ENCODE results near the gene H2BW2. TPM values are rescaled to one million over a fixed set of nuclear protein-coding genes. Genes with fewer than 3 reads are reported as not detected.
"Not testable (repeated sequence)": the region's sequence is repeated elsewhere in the genome, so short reads cannot be mapped to it uniquely, and the experiment has no call there.

The H2BW2 gene
- total RNA-seq (not detected), polyA plus RNA-seq (not detected)

- Histone ChIP-seq H3K4me1 (ENCODE audit: insufficient read depth) (no peaks in the 10 kb centered on the region), H3K4me3 (ENCODE audit: low read depth, low read length) (no peak within 1 kb of the TSS), H3K27ac (ENCODE audit: low read depth) (no peak within 1 kb of the TSS), H3K36me3 (ENCODE audit: insufficient read depth) (no peaks in the 10 kb centered on the region)
- 92% methylated on average over 39 of the region's 39 CpGs for WGBS
- no peak for DNase-seq (ENCODE audit: extremely low spot score)
These were observed at the start of gene H2BW2 for GRCh38 chrX:104039689-104040505. TSS of gene H2BW2 (plus strand) at chrX:104039956. CDS start at chrX:104039995, 39 bp downstream.

- H3K4me3 ChIP-seq (ENCODE audit: low read depth, low read length), result no peak overlapping the region
- no peak for DNase-seq (ENCODE audit: extremely low spot score)
- H3K4me1 ChIP-seq (ENCODE audit: insufficient read depth), result no peaks in the 10 kb centered on the region
- no peaks in the 10 kb centered on the region for H3K36me3 ChIP-seq (ENCODE audit: insufficient read depth)
- H3K27ac ChIP-seq (ENCODE audit: low read depth), result no peak overlapping the region
- 56% methylated on average over 5 of the region's 5 CpGs for WGBS
These were observed 40.5 kb upstream of the H2BW2 start for GRCh38 chrX:103999234-103999633.

- Histone ChIP-seq H3K27ac (ENCODE audit: low read depth) (no peak overlapping the region), H3K36me3 (ENCODE audit: insufficient read depth) (no peaks in the 10 kb centered on the region), H3K4me1 (ENCODE audit: insufficient read depth) (no peaks in the 10 kb centered on the region), H3K4me3 (ENCODE audit: low read depth, low read length) (no peak overlapping the region)
- no peak for DNase-seq (ENCODE audit: extremely low spot score)
- 72% methylated on average over 5 of the region's 5 CpGs for WGBS
These were observed 30.9 kb upstream of the H2BW2 start for GRCh38 chrX:104008831-104009230.

GRCh38 chrX:104013158-104013557 is 26.6 kb upstream of the H2BW2 start:
- WGBS, result 96% methylated on average over 24 of the region's 24 CpGs

GRCh38 chrX:104013606-104014005 is 26.1 kb upstream of the H2BW2 start, which contains the start of gene H2BW1:
TSS of gene H2BW1 (minus strand) at chrX:104013708. CDS start at chrX:104013576, 132 bp downstream.
- Histone ChIP-seq H3K27ac (ENCODE audit: low read depth) (no peak within 1 kb of the TSS), H3K36me3 (ENCODE audit: insufficient read depth) (no peaks in the 10 kb centered on the region), H3K4me3 (ENCODE audit: low read depth, low read length) (no peak within 1 kb of the TSS), H3K4me1 (ENCODE audit: insufficient read depth) (no peaks in the 10 kb centered on the region)
- DNase-seq (ENCODE audit: extremely low spot score), result no peak
- WGBS, result 90% methylated on average over 20 of the region's 20 CpGs

More at GRCh38 chrX:104013158-104013557, 26.6 kb upstream of the H2BW2 start:
- no peaks in the 10 kb centered on the region for H3K36me3 ChIP-seq (ENCODE audit: insufficient read depth)
- no peak overlapping the region for H3K27ac ChIP-seq (ENCODE audit: low read depth)
- DNase-seq (ENCODE audit: extremely low spot score), result no peak
- H3K4me1 ChIP-seq (ENCODE audit: insufficient read depth), result no peaks in the 10 kb centered on the region
- no peak overlapping the region for H3K4me3 ChIP-seq (ENCODE audit: low read depth, low read length)

- H3K4me3 ChIP-seq (ENCODE audit: low read depth, low read length); H3K27ac ChIP-seq (ENCODE audit: low read depth); H3K36me3 ChIP-seq (ENCODE audit: insufficient read depth); H3K4me1 ChIP-seq (ENCODE audit: insufficient read depth); DNase-seq (ENCODE audit: extremely low spot score): not testable (repeated sequence)
- 69% methylated on average over 8 of the region's 8 CpGs for WGBS
These were observed 24.2 kb upstream of the H2BW2 start for GRCh38 chrX:104015576-104015975.

- no peak for DNase-seq (ENCODE audit: extremely low spot score)
- Histone ChIP-seq H3K4me3 (ENCODE audit: low read depth, low read length) (no peak overlapping the region), H3K27ac (ENCODE audit: low read depth) (no peak overlapping the region), H3K4me1 (ENCODE audit: insufficient read depth) (no peaks in the 10 kb centered on the region), H3K36me3 (ENCODE audit: insufficient read depth) (no peaks in the 10 kb centered on the region)
- WGBS, result 63% methylated on average over 11 of the region's 11 CpGs
These were observed 21.6 kb upstream of the H2BW2 start for GRCh38 chrX:104018126-104018525.

GRCh38 chrX:104041003-104041402 is 1.2 kb downstream of the H2BW2 start:
- Histone ChIP-seq H3K27ac (ENCODE audit: low read depth) (no peak overlapping the region), H3K4me3 (ENCODE audit: low read depth, low read length) (no peak overlapping the region), H3K4me1 (ENCODE audit: insufficient read depth) (no peaks in the 10 kb centered on the region), H3K36me3 (ENCODE audit: insufficient read depth) (no peaks in the 10 kb centered on the region)
- WGBS, result 89% methylated on average over 4 of the region's 4 CpGs
- DNase-seq (ENCODE audit: extremely low spot score), result no peak

GRCh38 chrX:104045642-104046041 is 5.9 kb downstream of the H2BW2 start:
- no peaks in the 10 kb centered on the region for H3K36me3 ChIP-seq (ENCODE audit: insufficient read depth)
- no peak for DNase-seq (ENCODE audit: extremely low spot score)
- no peaks in the 10 kb centered on the region for H3K4me1 ChIP-seq (ENCODE audit: insufficient read depth)
- no peak overlapping the region for H3K27ac ChIP-seq (ENCODE audit: low read depth)
- WGBS, result 85% methylated on average over 5 of the region's 5 CpGs
- no peak overlapping the region for H3K4me3 ChIP-seq (ENCODE audit: low read depth, low read length)

GRCh38 chrX:104047171-104047570 is 7.4 kb downstream of the H2BW2 start:
- no peaks in the 10 kb centered on the region for H3K36me3 ChIP-seq (ENCODE audit: insufficient read depth)
- 89% methylated on average over 13 of the region's 13 CpGs for WGBS
- H3K4me1 ChIP-seq (ENCODE audit: insufficient read depth), result no peaks in the 10 kb centered on the region
- H3K27ac ChIP-seq (ENCODE audit: low read depth), result no peak overlapping the region
- no peak for DNase-seq (ENCODE audit: extremely low spot score)
- no peak overlapping the region for H3K4me3 ChIP-seq (ENCODE audit: low read depth, low read length)

- WGBS, result no CpG with 5 or more reads among the region's 13 CpGs
- not testable (repeated sequence) for H3K36me3 ChIP-seq (ENCODE audit: insufficient read depth); H3K4me3 ChIP-seq (ENCODE audit: low read depth, low read length); H3K4me1 ChIP-seq (ENCODE audit: insufficient read depth); DNase-seq (ENCODE audit: extremely low spot score); H3K27ac ChIP-seq (ENCODE audit: low read depth)
These were observed 15.2 kb downstream of the H2BW2 start for GRCh38 chrX:104054956-104055355.

GRCh38 chrX:104062636-104063035 is 22.9 kb downstream of the H2BW2 start:
- not testable (repeated sequence) for H3K4me1 ChIP-seq (ENCODE audit: insufficient read depth); H3K4me3 ChIP-seq (ENCODE audit: low read depth, low read length); H3K27ac ChIP-seq (ENCODE audit: low read depth); H3K36me3 ChIP-seq (ENCODE audit: insufficient read depth); DNase-seq (ENCODE audit: extremely low spot score)
- over 99% methylated on average over 9 of the region's 18 CpGs for WGBS

GRCh38 chrX:104075778-104076445 is 36.2 kb downstream of the H2BW2 start, which contains the start of gene TMSB15C:
TSS of gene TMSB15C (minus strand) at chrX:104076236.
- H3K27ac ChIP-seq (ENCODE audit: low read depth); H3K36me3 ChIP-seq (ENCODE audit: insufficient read depth); DNase-seq (ENCODE audit: extremely low spot score); H3K4me3 ChIP-seq (ENCODE audit: low read depth, low read length); H3K4me1 ChIP-seq (ENCODE audit: insufficient read depth): not testable (repeated sequence)
- no CpG with 5 or more reads among the region's 46 CpGs for WGBS

GRCh38 chrX:104077854-104078253 is 38.1 kb downstream of the H2BW2 start:
- H3K4me3 ChIP-seq (ENCODE audit: low read depth, low read length); DNase-seq (ENCODE audit: extremely low spot score); H3K36me3 ChIP-seq (ENCODE audit: insufficient read depth); H3K4me1 ChIP-seq (ENCODE audit: insufficient read depth); H3K27ac ChIP-seq (ENCODE audit: low read depth): not testable (repeated sequence)
- no CpG with 5 or more reads among the region's 6 CpGs for WGBS

Measured in urinary bladder (tissue), 4 donors.